ENCODE results near the gene BSDC1. TPM values are rescaled to one million over a fixed set of nuclear protein-coding genes. Genes with fewer than 3 reads are reported as not detected.

The BSDC1 gene
- total and polyA plus RNA-seq, 2 experiments from 2014 or later: 22.7 to 50.7 TPM

- Histone ChIP-seq H3K4me2 (no peak overlapping the region), H3K4me3 (no peak overlapping the region), H2AFZ (no peak overlapping the region), H3K79me2 (replicated peaks; ENCODE audit: insufficient read depth) (no peaks in the 10 kb centered on the region), H3K9me2 (ENCODE audit: insufficient read depth) (no peaks in the 10 kb centered on the region), H3K4me1 (ENCODE audit: insufficient read depth) (no peaks in the 10 kb centered on the region), H4K20me1 (replicated peaks; ENCODE audit: insufficient read depth) (peaks cover 9% of the 10 kb centered on the region), H3K36me3 (ENCODE audit: insufficient read depth) (peaks cover 11% of the 10 kb centered on the region; the same call in 1 of the 2 replicates), H3K27ac (ENCODE audit: low read depth) (no peak overlapping the region), H3F3A (replicated peaks; ENCODE audit: low read depth) (no peaks in the 10 kb centered on the region), H3K27me3 (ENCODE audit: insufficient read depth) (no peaks in the 10 kb centered on the region)
- H3K4me3 Mint-ChIP-seq: no peak overlapping the region
- H3K27me3 Mint-ChIP-seq (ENCODE audit: insufficient read depth, low read depth, poor library complexity): no peaks in the 10 kb centered on the region
- H3K4me1 Mint-ChIP-seq: no peaks in the 10 kb centered on the region
- peaks cover 65% of the 10 kb centered on the region for H3K36me3 Mint-ChIP-seq (ENCODE audit: low read depth)
- no peak overlapping the region for H3K27ac Mint-ChIP-seq
- no peaks in the 10 kb centered on the region for H3K9me3 Mint-ChIP-seq
- DNase-seq (ENCODE audit: low spot score) (no peak), ATAC-seq (peak; percentile 21; the same call in 1 of the 3 replicates)
- no peak for TF ChIP-seq EZH2 (IDR thresholded peaks at IDR 0.05; ENCODE audit: low read depth, unreplicated experiment)
- TF ChIP-seq CTCF (conservative IDR thresholded peaks at IDR 0.05; ENCODE audit: low read depth in 2 of 2): peak in 1 of 2 experiments; percentile 37; a peak in 2 of 4 replicates
These were observed 22.0 kb downstream of the BSDC1 start for GRCh38 chr1:32372149-32372756.

- H3K4me3 Mint-ChIP-seq: no peak overlapping the region
- no peak overlapping the region for H3K27ac Mint-ChIP-seq
- no peaks in the 10 kb centered on the region for H3K4me1 ChIP-seq (ENCODE audit: insufficient read depth)
- H2AFZ ChIP-seq: no peak overlapping the region
- H3K27me3 ChIP-seq (ENCODE audit: insufficient read depth): no peaks in the 10 kb centered on the region
- H3K4me1 Mint-ChIP-seq: no peaks in the 10 kb centered on the region
- ATAC-seq (no peak), DNase-seq (ENCODE audit: low spot score) (no peak)
- peaks cover 16% of the 10 kb centered on the region; the same call in 1 of the 2 replicates for H3K36me3 ChIP-seq (ENCODE audit: insufficient read depth)
- no peak overlapping the region for H3K4me2 ChIP-seq
- H3K9me2 ChIP-seq (ENCODE audit: insufficient read depth): no peaks in the 10 kb centered on the region
- H3K79me2 ChIP-seq (replicated peaks; ENCODE audit: insufficient read depth): no peaks in the 10 kb centered on the region
- no peak overlapping the region for H3K4me3 ChIP-seq
- no peaks in the 10 kb centered on the region; the same call in none of the 2 replicates for H4K20me1 ChIP-seq (replicated peaks; ENCODE audit: insufficient read depth)
- H3K27me3 Mint-ChIP-seq (ENCODE audit: insufficient read depth, low read depth, poor library complexity): peaks cover 8% of the 10 kb centered on the region
- peaks cover 59% of the 10 kb centered on the region for H3K36me3 Mint-ChIP-seq (ENCODE audit: low read depth)
- H3K9me3 Mint-ChIP-seq: no peaks in the 10 kb centered on the region; the same call in 2 of the 3 replicates
- H3F3A ChIP-seq (replicated peaks; ENCODE audit: low read depth): 0 out of 2 replicates have a peak, but pooled peaks cover 2% of the 10 kb centered on the region
- no peak overlapping the region for H3K27ac ChIP-seq (ENCODE audit: low read depth)
- TF ChIP-seq ETS1 (IDR thresholded peaks at IDR 0.05) (no peak), EZH2phosphoT487 (IDR thresholded peaks at IDR 0.05; ENCODE audit: unreplicated experiment) (no peak), CTCF (conservative IDR thresholded peaks at IDR 0.05; ENCODE audit: low read depth in 2 of 2) (no peak), STAT1 (IDR thresholded peaks at IDR 0.05; ENCODE audit: unreplicated experiment) (no peak), CREB1 (CRISPR knock-in tag; IDR thresholded peaks at IDR 0.05; ENCODE audit: low read depth) (no peak), ZNF462 (CRISPR knock-in tag; IDR thresholded peaks at IDR 0.05) (no peak), NANOG (IDR thresholded peaks at IDR 0.05; ENCODE audit: borderline replicate concordance) (no peak)
These were observed 26.2 kb downstream of the BSDC1 start for GRCh38 chr1:32367912-32368635.

Data from GM23338 (cell line).